IPS-18c (cell line): ENCODE measurements around the gene EIF4A2.
"Not testable (repeated sequence)": the region's sequence is repeated elsewhere in the genome, so short reads cannot be mapped to it uniquely, and the experiment has no call there.

Experiments used
- H3K4me3 ChIP-seq: 2 replicates; pipeline ENCODE4 v1.7.0; 2013; ENCODE audit warnings: low read depth, mild to moderate bottlenecking, low read length, moderate library complexity; ENCODE audit not compliant: insufficient read depth
- H3K9me3 ChIP-seq: one replicate; pipeline ENCODE4 v1.6.1; 2013; ENCODE audit warnings: mild to moderate bottlenecking, low read length, moderate library complexity; ENCODE audit not compliant: control insufficient read depth, insufficient read depth

The EIF4A2 gene

GRCh38 chr3:186779204-186779603 lies 4.2 kb upstream of the EIF4A2 start:
- Histone ChIP-seq H3K9me3 (no peaks in the 10 kb centered on the region), H3K4me3 (no peak overlapping the region)

- peak overlapping the region; percentile 98 for H3K4me3 ChIP-seq
- H3K9me3 ChIP-seq = no peaks in the 10 kb centered on the region
These were observed 777 bp upstream of the EIF4A2 start for GRCh38 chr3:186782542-186783057.

- no peaks in the 10 kb centered on the region for H3K9me3 ChIP-seq
- H3K4me3 ChIP-seq = peak overlapping the region; percentile 98
These were observed 546 bp downstream of the EIF4A2 start for GRCh38 chr3:186783731-186784515.

- H3K9me3 ChIP-seq = no peaks in the 10 kb centered on the region
- peak overlapping the region; percentile 98 for H3K4me3 ChIP-seq
These were observed 1.6 kb downstream of the EIF4A2 start for GRCh38 chr3:186784820-186785494.

GRCh38 chr3:186785495-186786018 lies 2.2 kb downstream of the EIF4A2 start:
- Histone ChIP-seq H3K9me3 (no peaks in the 10 kb centered on the region), H3K4me3 (peak overlapping the region; percentile 98)

GRCh38 chr3:186786922-186787321 lies 3.5 kb downstream of the EIF4A2 start:
- Histone ChIP-seq H3K9me3 (no peaks in the 10 kb centered on the region), H3K4me3 (no peak overlapping the region)

GRCh38 chr3:186787642-186788481 lies 4.5 kb downstream of the EIF4A2 start:
- Histone ChIP-seq H3K4me3 (no peak overlapping the region), H3K9me3 (no peaks in the 10 kb centered on the region)

- no peak overlapping the region for H3K4me3 ChIP-seq
- H3K9me3 ChIP-seq = no peaks in the 10 kb centered on the region
These were observed 5.3 kb downstream of the EIF4A2 start for GRCh38 chr3:186788482-186789370.

GRCh38 chr3:186789554-186790260 lies 6.3 kb downstream of the EIF4A2 start:
- no peak overlapping the region for H3K4me3 ChIP-seq

GRCh38 chr3:186790261-186790981 lies 7.0 kb downstream of the EIF4A2 start:
- Histone ChIP-seq H3K9me3 (no peaks in the 10 kb centered on the region), H3K4me3 (no peak overlapping the region)

More at GRCh38 chr3:186789554-186790260, 6.3 kb downstream of the EIF4A2 start:
- no peaks in the 10 kb centered on the region for H3K9me3 ChIP-seq

- Histone ChIP-seq H3K4me3 (no peak overlapping the region), H3K9me3 (peaks cover 3% of the 10 kb centered on the region)
These were observed 15.0 kb downstream of the EIF4A2 start for GRCh38 chr3:186798239-186798874.

GRCh38 chr3:186800285-186800684 lies 16.9 kb downstream of the EIF4A2 start:
- Histone ChIP-seq H3K9me3 (peaks cover 3% of the 10 kb centered on the region), H3K4me3 (no peak overlapping the region)

- Histone ChIP-seq H3K9me3 (peaks cover 3% of the 10 kb centered on the region), H3K4me3 (no peak overlapping the region)
These were observed 19.3 kb downstream of the EIF4A2 start for GRCh38 chr3:186802701-186803100.

- not testable (repeated sequence) for H3K9me3 ChIP-seq, H3K4me3 ChIP-seq
These were observed 20.1 kb downstream of the EIF4A2 start for GRCh38 chr3:186803447-186803846.
